ENCODE measurements around the gene CEP57. TPM values are rescaled to one million over a fixed set of nuclear protein-coding genes. Genes with fewer than 3 reads are reported as not detected.

The CEP57 gene
- total RNA-seq, 2 donors from 2014 or later = 54.6 to 88.1 TPM

- no peaks in the 10 kb centered on the region for H3K4me1 Mint-ChIP-seq
- H3K36me3 ChIP-seq (ENCODE audit: control insufficient read depth, insufficient read depth, low read length) = peaks cover 96% of the 10 kb centered on the region
- TF ChIP-seq, protein P1, sequence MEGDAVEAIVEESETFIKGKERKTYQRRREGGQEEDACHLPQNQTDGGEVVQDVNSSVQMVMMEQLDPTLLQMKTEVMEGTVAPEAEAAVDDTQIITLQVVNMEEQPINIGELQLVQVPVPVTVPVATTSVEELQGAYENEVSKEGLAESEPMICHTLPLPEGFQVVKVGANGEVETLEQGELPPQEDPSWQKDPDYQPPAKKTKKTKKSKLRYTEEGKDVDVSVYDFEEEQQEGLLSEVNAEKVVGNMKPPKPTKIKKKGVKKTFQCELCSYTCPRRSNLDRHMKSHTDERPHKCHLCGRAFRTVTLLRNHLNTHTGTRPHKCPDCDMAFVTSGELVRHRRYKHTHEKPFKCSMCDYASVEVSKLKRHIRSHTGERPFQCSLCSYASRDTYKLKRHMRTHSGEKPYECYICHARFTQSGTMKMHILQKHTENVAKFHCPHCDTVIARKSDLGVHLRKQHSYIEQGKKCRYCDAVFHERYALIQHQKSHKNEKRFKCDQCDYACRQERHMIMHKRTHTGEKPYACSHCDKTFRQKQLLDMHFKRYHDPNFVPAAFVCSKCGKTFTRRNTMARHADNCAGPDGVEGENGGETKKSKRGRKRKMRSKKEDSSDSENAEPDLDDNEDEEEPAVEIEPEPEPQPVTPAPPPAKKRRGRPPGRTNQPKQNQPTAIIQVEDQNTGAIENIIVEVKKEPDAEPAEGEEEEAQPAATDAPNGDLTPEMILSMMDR (conservative IDR thresholded peaks at IDR 0.05) = no peak
These were observed 13.4 kb upstream of the CEP57 start for GRCh38 chr11:95776859-95777258.

DNA sequence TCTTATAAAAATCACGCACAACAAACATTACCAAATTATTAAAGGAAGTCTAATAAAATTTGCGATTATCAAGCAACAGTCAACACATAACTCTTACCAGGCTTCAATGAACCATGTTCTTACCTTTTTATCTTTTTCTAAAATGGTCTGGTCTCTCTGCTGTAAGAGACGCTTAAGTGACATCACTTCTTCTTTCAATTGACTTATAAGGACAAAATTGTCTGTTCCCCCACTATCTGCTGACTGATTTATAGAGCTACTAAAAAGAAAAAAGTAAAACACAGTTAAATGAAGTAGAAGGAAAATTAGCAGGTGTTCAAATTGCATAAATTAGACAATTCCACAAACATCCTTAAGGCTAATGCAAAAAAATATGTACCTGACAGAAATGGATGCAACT, 11.6 kb upstream of the CEP57 start:
- H3K4me3 Mint-ChIP-seq = no peak overlapping the region

More at GRCh38 chr11:95776859-95777258, 13.4 kb upstream of the CEP57 start:
- H3K36me3 Mint-ChIP-seq (ENCODE audit: low read depth) = peaks cover 54% of the 10 kb centered on the region
- no peak overlapping the region for H3K4me3 ChIP-seq (ENCODE audit: low read length)
- no peaks in the 10 kb centered on the region for H3K27me3 ChIP-seq (ENCODE audit: control insufficient read depth, insufficient read depth, low read length, poor library complexity, severe bottlenecking)
- no peak overlapping the region for H3K4me3 Mint-ChIP-seq
- no peak overlapping the region for H3K27ac Mint-ChIP-seq
- DNase-seq = no peak
- no peaks in the 10 kb centered on the region for H3K9me3 ChIP-seq (ENCODE audit: control insufficient read depth, low read length)
- H3K9ac ChIP-seq (ENCODE audit: extremely low read depth, low read length, poor library complexity, severe bottlenecking) = no peak overlapping the region
- no peak overlapping the region for H3K27ac ChIP-seq (ENCODE audit: low read depth, low read length)
- no peaks in the 10 kb centered on the region for H3K27me3 Mint-ChIP-seq (ENCODE audit: insufficient read depth)
- no peaks in the 10 kb centered on the region for H3K4me1 ChIP-seq (ENCODE audit: control insufficient read depth, insufficient read depth, low read length)
- no peaks in the 10 kb centered on the region for H3K9me3 Mint-ChIP-seq

DNA sequence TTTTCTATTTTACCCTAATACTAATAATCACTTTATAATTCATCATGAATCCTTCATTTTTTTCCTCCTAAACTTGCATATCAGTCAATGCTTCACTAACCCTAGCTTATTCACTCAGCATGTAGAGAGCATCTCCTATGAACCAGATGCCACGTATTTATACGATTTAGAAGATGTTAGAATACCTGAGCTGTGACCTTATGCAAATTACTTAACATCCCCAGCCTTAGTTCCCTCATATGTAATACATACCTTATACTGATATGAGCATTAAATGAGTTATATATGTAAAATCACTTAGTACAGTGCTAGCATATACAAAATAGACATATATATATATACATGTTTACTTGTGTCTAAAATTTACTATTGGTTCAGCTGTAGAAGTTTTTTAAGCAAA, 9.8 kb upstream of the CEP57 start:
- H3K27me3 Mint-ChIP-seq (ENCODE audit: insufficient read depth) = no peaks in the 10 kb centered on the region
- H3K36me3 Mint-ChIP-seq (ENCODE audit: low read depth) = peaks cover 58% of the 10 kb centered on the region
- H3K9me3 Mint-ChIP-seq = no peaks in the 10 kb centered on the region
- peaks cover 98% of the 10 kb centered on the region for H3K36me3 ChIP-seq (ENCODE audit: control insufficient read depth, insufficient read depth, low read length)
- no peaks in the 10 kb centered on the region for H3K4me1 Mint-ChIP-seq
- H3K4me3 ChIP-seq (ENCODE audit: low read length) = no peak overlapping the region
- no peak overlapping the region for H3K27ac Mint-ChIP-seq
- WGBS, 2 experiments (ENCODE audit: insufficient coverage in 1 of 2, insufficient read length in 1 of 2) = 100% methylated on average over 2 of the region's 2 CpGs; no CpG with 5 or more reads in 1 of the 2 experiments
- no peak overlapping the region for H3K4me3 Mint-ChIP-seq
- DNase-seq = no peak
- H3K9ac ChIP-seq (ENCODE audit: extremely low read depth, low read length, poor library complexity, severe bottlenecking) = no peak overlapping the region
- no peaks in the 10 kb centered on the region for H3K27me3 ChIP-seq (ENCODE audit: control insufficient read depth, insufficient read depth, low read length, poor library complexity, severe bottlenecking)
- no peak overlapping the region for H3K27ac ChIP-seq (ENCODE audit: low read depth, low read length)
- TF ChIP-seq, protein P1 (conservative IDR thresholded peaks at IDR 0.05) = no peak
- H3K4me1 ChIP-seq (ENCODE audit: control insufficient read depth, insufficient read depth, low read length) = no peaks in the 10 kb centered on the region
- no peaks in the 10 kb centered on the region for H3K9me3 ChIP-seq (ENCODE audit: control insufficient read depth, low read length)

More for the DNA sequence above, 11.6 kb upstream of the CEP57 start:
- H3K27me3 ChIP-seq (ENCODE audit: control insufficient read depth, insufficient read depth, low read length, poor library complexity, severe bottlenecking) = no peaks in the 10 kb centered on the region
- Mint-ChIP-seq H3K4me1 (no peaks in the 10 kb centered on the region), H3K27ac (no peak overlapping the region), H3K9me3 (no peaks in the 10 kb centered on the region), H3K36me3 (ENCODE audit: low read depth) (peaks cover 59% of the 10 kb centered on the region), H3K27me3 (ENCODE audit: insufficient read depth) (no peaks in the 10 kb centered on the region)
- H3K27ac ChIP-seq (ENCODE audit: low read depth, low read length) = no peak overlapping the region
- H3K36me3 ChIP-seq (ENCODE audit: control insufficient read depth, insufficient read depth, low read length) = peaks cover 99% of the 10 kb centered on the region
- no peak overlapping the region for H3K4me3 ChIP-seq (ENCODE audit: low read length)
- no peaks in the 10 kb centered on the region for H3K4me1 ChIP-seq (ENCODE audit: control insufficient read depth, insufficient read depth, low read length)
- TF ChIP-seq, protein P1 (conservative IDR thresholded peaks at IDR 0.05) = no peak
- H3K9me3 ChIP-seq (ENCODE audit: control insufficient read depth, low read length) = no peaks in the 10 kb centered on the region
- 96 to 100% methylated on average over 2 to 3 of the region's 3 CpGs for WGBS, 2 experiments (ENCODE audit: insufficient coverage in 1 of 2, insufficient read length in 1 of 2)
- no peak overlapping the region for H3K9ac ChIP-seq (ENCODE audit: extremely low read depth, low read length, poor library complexity, severe bottlenecking)
- no peak for DNase-seq

All from endodermal cell (in vitro differentiated cells).